Glutamatergic neuron (in vitro differentiated cells): Measurements from ENCODE around the gene DGAT2L6. TPM values are rescaled to one million over a fixed set of nuclear protein-coding genes. Genes with fewer than 3 reads are reported as not detected.
A peak's percentile ranks its signal among the peaks of the same experiment; 100 is the strongest.
"Not testable (repeated sequence)": the region's sequence is repeated elsewhere in the genome, so short reads cannot be mapped to it uniquely, and the experiment has no call there.

Experiments used
- DNase-seq: peaks from one replicate; pipeline ENCODE4 v3.0.0; 2022
- H3K27ac Mint-ChIP-seq: one replicate; pipeline ENCODE4 v1.8.0; 2020; ENCODE audit warnings: mild to moderate bottlenecking, mixed read lengths, inconsistent platforms; ENCODE audit not compliant: unreplicated experiment
- H3K27me3 Mint-ChIP-seq: one replicate; pipeline ENCODE4 v1.8.0; 2020; ENCODE audit warnings: mild to moderate bottlenecking, moderate library complexity, mixed read lengths, inconsistent platforms; ENCODE audit not compliant: unreplicated experiment
- H3K36me3 Mint-ChIP-seq: one replicate; pipeline ENCODE4 v1.8.0; 2020; ENCODE audit warnings: mild to moderate bottlenecking, mixed read lengths, inconsistent platforms; ENCODE audit not compliant: unreplicated experiment
- H3K4me1 Mint-ChIP-seq: one replicate; pipeline ENCODE4 v1.8.0; 2020; ENCODE audit warnings: mild to moderate bottlenecking, low read depth, mixed read lengths, inconsistent platforms; ENCODE audit not compliant: unreplicated experiment
- H3K4me3 Mint-ChIP-seq: one replicate; pipeline ENCODE4 v1.8.0; 2020; ENCODE audit warnings: mild to moderate bottlenecking, mixed read lengths, inconsistent platforms; ENCODE audit not compliant: unreplicated experiment
- H3K9me3 Mint-ChIP-seq: one replicate; pipeline ENCODE4 v1.8.0; 2020; ENCODE audit warnings: mild to moderate bottlenecking, moderate library complexity, mixed read lengths, inconsistent platforms; ENCODE audit not compliant: unreplicated experiment
- CTCF ChIP-seq: fragments of 200-600 bp; sonication (generic); IDR thresholded peaks from one replicate; pipeline ENCODE4 v1.5.0; 2021; ENCODE audit not compliant: partially characterized antibody, unreplicated experiment
- total RNA-seq: library from RNA; stranded (reverse); fragmentation: NEBNext Ultra II Directional; extraction: Animal tissue kit (Norgen Biotek cat#: 25700); gene quantifications from one replicate; pipeline ENCODE4 v1.2.1, GENCODE V29; 2021; ENCODE audit not compliant: unreplicated experiment

Gene DGAT2L6
- total RNA-seq, 1 donor from 2014 or later: not detected

GRCh38 chrX:70190225-70190624 lies 12.9 kb downstream of the DGAT2L6 start:
- no peak for DNase-seq
- H3K27me3 Mint-ChIP-seq: peaks cover 1% of the 10 kb centered on the region
- H3K36me3 Mint-ChIP-seq: no peaks in the 10 kb centered on the region
- peaks cover 2% of the 10 kb centered on the region for H3K9me3 Mint-ChIP-seq
- H3K4me1 Mint-ChIP-seq: no peaks in the 10 kb centered on the region
- H3K4me3 Mint-ChIP-seq: no peak overlapping the region
- no peak for TF ChIP-seq CTCF
- no peak overlapping the region for H3K27ac Mint-ChIP-seq

DNA sequence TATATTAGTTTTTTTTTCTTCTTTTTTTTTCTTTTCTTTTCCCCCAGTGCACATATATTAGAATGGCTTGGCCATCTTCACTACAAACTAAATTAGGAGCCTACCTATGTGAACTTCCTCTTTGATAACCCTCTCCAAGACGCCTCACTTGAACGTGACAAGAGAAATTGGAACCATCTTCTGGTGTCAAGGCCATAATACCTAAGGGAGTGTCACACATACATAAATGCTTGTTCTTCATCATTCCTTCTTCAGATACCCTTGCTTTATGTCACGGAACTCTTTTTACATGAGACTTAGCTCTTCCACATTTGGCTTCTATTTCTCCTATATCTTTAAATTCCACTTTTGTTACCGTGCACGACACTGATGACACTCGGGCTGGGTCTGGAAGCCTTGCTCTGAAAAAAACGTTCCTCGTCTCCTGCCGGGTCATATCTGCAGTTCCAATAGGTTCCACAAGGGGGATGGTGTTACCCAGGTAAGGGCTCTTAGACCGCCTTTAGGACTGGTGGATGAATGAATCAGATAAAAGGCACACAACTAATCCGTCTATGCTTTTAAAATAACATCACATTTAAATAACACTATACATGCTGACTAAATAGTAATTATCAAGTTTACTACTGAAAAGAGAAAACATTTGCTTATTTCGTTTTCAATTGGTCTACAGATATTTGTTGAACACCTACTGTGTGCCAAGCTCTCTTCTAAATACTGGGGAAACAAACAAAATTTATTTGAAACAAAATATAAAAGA lies 19.9 kb downstream of the DGAT2L6 start:
- TF ChIP-seq CTCF: peak; percentile 78
- no peaks in the 10 kb centered on the region for H3K9me3 Mint-ChIP-seq
- H3K27ac Mint-ChIP-seq: no peak overlapping the region
- H3K27me3 Mint-ChIP-seq: no peaks in the 10 kb centered on the region
- no peaks in the 10 kb centered on the region for H3K4me1 Mint-ChIP-seq
- no peak overlapping the region for H3K4me3 Mint-ChIP-seq
- no peaks in the 10 kb centered on the region for H3K36me3 Mint-ChIP-seq
- peak; percentile 54 for DNase-seq

DNA sequence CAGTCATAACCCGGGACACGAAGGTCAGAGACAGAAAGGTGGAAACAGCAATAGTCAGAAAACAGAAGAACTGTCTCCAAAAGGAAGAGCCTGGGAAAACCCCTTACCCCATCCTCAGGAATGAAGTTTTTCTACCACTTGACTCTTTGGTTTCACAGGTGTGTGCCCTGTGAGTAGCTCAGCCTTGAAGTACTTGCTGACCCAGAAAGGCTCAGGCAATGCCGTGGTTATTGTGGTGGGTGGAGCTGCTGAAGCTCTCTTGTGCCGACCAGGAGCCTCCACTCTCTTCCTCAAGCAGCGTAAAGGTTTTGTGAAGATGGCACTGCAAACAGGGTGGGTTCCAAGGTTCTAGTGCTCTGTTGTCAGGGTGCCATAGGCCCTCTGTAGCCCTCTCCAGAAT lies 24.4 kb downstream of the DGAT2L6 start:
- TF ChIP-seq CTCF: no peak
- peaks cover 3% of the 10 kb centered on the region for H3K27me3 Mint-ChIP-seq

GRCh38 chrX:70208479-70208878 lies 31.2 kb downstream of the DGAT2L6 start:
- DNase-seq: no peak
- Mint-ChIP-seq H3K9me3 (no peaks in the 10 kb centered on the region), H3K4me1 (no peaks in the 10 kb centered on the region), H3K36me3 (no peaks in the 10 kb centered on the region), H3K27ac (no peak overlapping the region), H3K4me3 (no peak overlapping the region), H3K27me3 (peaks cover 2% of the 10 kb centered on the region)
- no peak for TF ChIP-seq CTCF

More for the DNA sequence above, 24.4 kb downstream of the DGAT2L6 start:
- Mint-ChIP-seq H3K36me3 (no peaks in the 10 kb centered on the region), H3K9me3 (no peaks in the 10 kb centered on the region), H3K4me1 (no peaks in the 10 kb centered on the region), H3K27ac (no peak overlapping the region), H3K4me3 (no peak overlapping the region)
- DNase-seq: no peak

DNA sequence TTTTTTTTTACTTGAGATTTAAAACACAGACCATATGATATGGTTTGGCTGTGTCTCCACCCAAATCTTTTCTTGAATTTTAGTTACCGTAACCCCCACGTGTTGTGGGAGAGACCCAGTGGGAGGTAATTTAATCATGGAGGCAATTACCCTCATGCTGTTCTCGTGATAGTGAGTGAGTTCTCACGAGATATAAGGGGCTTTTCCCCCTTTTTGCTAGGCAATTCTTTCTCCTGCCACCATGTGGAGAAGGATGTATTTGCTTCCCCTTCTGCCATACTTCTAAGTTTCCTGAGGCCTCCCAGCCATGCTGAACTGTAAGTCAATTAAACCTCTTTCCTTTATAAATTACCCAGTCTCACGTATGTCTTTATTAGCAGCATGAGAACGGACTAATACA lies 32.3 kb downstream of the DGAT2L6 start:
- H3K9me3 Mint-ChIP-seq, DNase-seq, H3K27ac Mint-ChIP-seq, H3K36me3 Mint-ChIP-seq, H3K4me1 Mint-ChIP-seq, H3K27me3 Mint-ChIP-seq, H3K4me3 Mint-ChIP-seq: not testable (repeated sequence)
